ENCODE data around the gene DPH3.

- TF ChIP-seq CTCF (IDR thresholded peaks at IDR 0.05): no peak
- no peak for TF ChIP-seq POLR2A (IDR thresholded peaks at IDR 0.05)
These were observed 38.4 kb upstream of the DPH3 start for GRCh38 chr3:16303037-16303575.
